Heart right ventricle (tissue), 16 donors: Measurements from ENCODE around the gene CCDC92. TPM values are rescaled to one million over a fixed set of nuclear protein-coding genes. Genes with fewer than 3 reads are reported as not detected.

ENCODE experiments used
- ATAC-seq, 8 donors: fragments of 200-7000 bp; cut with Tn5 transposase; one replicate each; pipeline ENCODE4 v1.9.1; 2020; ENCODE audit warnings: mild to moderate bottlenecking in 8 of 8, moderate library complexity in 8 of 8, moderate number of reproducible peaks in 1 of 8
- DNase-seq, 2 donors: peaks; one replicate each; pipeline ENCODE4 v3.0.0-alpha.2; 2020
- H3K27ac ChIP-seq, 10 donors: fragments of 200-600 bp; sonication (generic) in 2 of 10; one replicate each; pipeline versions ENCODE4 v1.5.0 to v1.8.0; 2020 to 2022; ENCODE audit warnings: mild to moderate bottlenecking in 3 of 10
- H3K27me3 ChIP-seq, 7 donors: fragments of 200-600 bp; one replicate each; pipeline ENCODE4 v1.8.0; 2021 to 2022; ENCODE audit warnings: mild to moderate bottlenecking in 2 of 7
- H3K36me3 ChIP-seq, 9 donors: fragments of 200-600 bp; sonication (generic) in 1 of 9; one replicate each; pipeline versions ENCODE4 v1.5.0 to v1.8.0; 2020 to 2022; ENCODE audit warnings: mild to moderate bottlenecking in 2 of 9
- H3K4me1 ChIP-seq, 9 donors: fragments of 200-600 bp; sonication (generic) in 1 of 9; one replicate each; pipeline versions ENCODE4 v1.5.0 to v1.8.0; 2020 to 2022; ENCODE audit warnings: mild to moderate bottlenecking in 4 of 9
- H3K4me3 ChIP-seq, 10 donors: fragments of 200-600 bp; sonication (generic) in 2 of 10; one replicate each; pipeline versions ENCODE4 v1.5.0 to v1.8.0; 2020 to 2022; ENCODE audit warnings: mild to moderate bottlenecking in 7 of 10, moderate library complexity in 2 of 10
- H3K9me3 ChIP-seq, 11 donors: fragments of 200-600 bp in 10 of 11; sonication (generic) in 2 of 11; one replicate each; pipeline versions ENCODE4 v1.5.0 to v1.8.0; 2013 to 2022; ENCODE audit warnings: mild to moderate bottlenecking in 2 of 11, control low read depth in 1 of 11, moderate library complexity in 1 of 11
- CTCF ChIP-seq, 9 donors: fragments of 200-600 bp; sonication (generic) in 2 of 9; IDR thresholded peaks; one replicate each; pipeline versions ENCODE4 v1.5.0 to v1.8.0; 2021 to 2022; ENCODE audit warnings: antibody characterized with exemption in 9 of 9, mild to moderate bottlenecking in 5 of 9, moderate library complexity in 1 of 9
- WGBS, 2 donors: extraction: QIAGEN DNeasy Blood & Tissue Kit; methylation state at CpG; one replicate each; pipeline ENCODE4 v1.1.7; 2013; ENCODE audit warnings: inconsistent platforms in 1 of 2; 5-methylcytosine and 5-hydroxymethylcytosine counted together
- intact Hi-C, 10 donors: fragments of 100-400 bp; cut with DNase I; formaldehyde crosslinking; loops; one replicate each; pipeline versions ENCODE4 v1.11.1 to v1.14.2; 2022
- polyA plus RNA-seq, 2 donors: library from polyadenylated mRNA; stranded (reverse); fragments of 200-250 nt; gene quantifications; one replicate each; pipeline ENCODE4 v1.2.3, GENCODE V29; 2013
- total RNA-seq, 10 donors: library from RNA; stranded (reverse); fragmentation: NEBNext Ultra II Directional in 3 of 10; extraction: Animal tissue kit (Norgen Biotek cat#: 25700) in 3 of 10; gene quantifications; one replicate each; pipeline versions ENCODE4 v1.2.1 to v1.2.4, GENCODE V29; 2021 to 2023
- donor health status: Arrhythmogenic right ventricular cardiomyopathy.
- donor health status: ischemic (EF 13 %, LVEDD 7.1; RV severe dilation, severe dysfunction).
- donor health status: healthy with polysubstance abuse.
- donor health status: DM: no; HTN: yes; CAD: no.
- donor health status: DM: no; HTN: no; CAD: no.
- donor health status: ischemic (EF 25% LVEDD 6.9; RV normal size, moderate dysfunction).
- donor health status: ischemic (EF 25% LVEDD 5.7; RV mildly dilated, moderate dysfunction).
- donor health status: healthy.
- donor health status: DM: yes; HTN: yes; CAD: no.
- donor health status: Ischemic cardiomyopathy.
- donor health status: ischemic (EF 35%, LVEDD 5.7; RV mildly dilated, moderate dysfunction).
- donor health status: nonischemic (EF 11% LVEDD 7.7; RV severe dilation, severe dysfunction).
- donor health status: DM: yes; HTN: yes; CAD: no.
- donor health status: PGD.
- donor health status: ischemic (EF 29% LVEDD 5.4; RV normal size, mild dysfunction).
- donor health status: nonischemic (EF 23%, LVEDD 6.1; RV moderate dilation, normal function).

The CCDC92 gene
- total and polyA plus RNA-seq, 12 donors: 38.5 to 77.1 (median 56.5) TPM

- H3K36me3 ChIP-seq: peaks cover 0 to 49% (median 0%) of the 10 kb centered on the region in 9 donors
- no peaks in the 10 kb centered on the region for H3K9me3 ChIP-seq
- peak in 2 of 8 donors; percentile 16 to 20 for ATAC-seq
- no peak for DNase-seq
- WGBS, 2 donors: 73 to 75% methylated on average over 7 of the region's 7 CpGs
- H3K27me3 ChIP-seq: no peaks in the 10 kb centered on the region
- H3K27ac ChIP-seq: no peak overlapping the region
- intact Hi-C loops: loop anchor here in 7 of 10 donors (5.0 to 10.0 kb wide), 4 partner anchors 75 to 267 kb away; partner anchors contain the start of gene ATP6V0A2 (in 1 of the 7)
- peaks cover 8 to 58% (median 32%) of the 10 kb centered on the region in 9 donors for H3K4me1 ChIP-seq
- no peak overlapping the region for H3K4me3 ChIP-seq
- no peak for TF ChIP-seq CTCF (IDR thresholded peaks at IDR 0.05)
Observed at GRCh38 chr12:123982269-123982668, 9.6 kb upstream of the CCDC92 start.

GRCh38 chr12:123979566-123979965 lies 6.9 kb upstream of the CCDC92 start:
- H3K4me3 ChIP-seq: no peak overlapping the region
- WGBS, 2 donors: 97 to 99% methylated on average over 6 of the region's 6 CpGs
- no peak for DNase-seq
- no peak overlapping the region for H3K27ac ChIP-seq
- intact Hi-C loops: loop anchor here in 1 of 10 donors (10.0 kb wide), 1 partner anchor 265 kb away; the partner anchor contains the start of gene ATP6V0A2
- no peak for ATAC-seq
- peaks cover 4 to 42% (median 13%) of the 10 kb centered on the region in 9 donors for H3K4me1 ChIP-seq
- no peaks in the 10 kb centered on the region for H3K27me3 ChIP-seq
- no peaks in the 10 kb centered on the region for H3K9me3 ChIP-seq
- peaks cover 0 to 68% (median 0%) of the 10 kb centered on the region in 9 donors for H3K36me3 ChIP-seq
- no peak for TF ChIP-seq CTCF (IDR thresholded peaks at IDR 0.05)

- DNase-seq: no peak
- no peak for TF ChIP-seq CTCF (IDR thresholded peaks at IDR 0.05)
- intact Hi-C loops: loop anchor here in 1 of 10 donors (10.0 kb wide), 1 partner anchor 262 kb away; the partner anchor contains the start of gene ATP6V0A2
- Histone ChIP-seq H3K4me1 (peaks cover 0 to 27% (median 17%) of the 10 kb centered on the region in 9 donors), H3K36me3 (peaks cover 0 to 55% (median 0%) of the 10 kb centered on the region in 9 donors), H3K9me3 (no peaks in the 10 kb centered on the region), H3K27me3 (no peaks in the 10 kb centered on the region), H3K4me3 (no peak overlapping the region), H3K27ac (no peak overlapping the region)
- ATAC-seq: no peak
- 89% methylated on average over 7 of the region's 7 CpGs for WGBS, 2 donors
Observed at GRCh38 chr12:123976227-123976826, 3.7 kb upstream of the CCDC92 start.

GRCh38 chr12:123973552-123974341 lies 1.1 kb upstream of the CCDC92 start:
- intact Hi-C loops: loop anchor here in 1 of 10 donors (10.0 kb wide), 1 partner anchor 259 kb away; the partner anchor contains the start of gene ATP6V0A2
- WGBS, 2 donors: 1 to 2% methylated on average over 45 to 69 of the region's 69 CpGs
- peak; percentile 49 to 70 for DNase-seq
- peaks cover 0 to 49% (median 23%) of the 10 kb centered on the region in 9 donors for H3K4me1 ChIP-seq
- peaks cover 0 to 35% (median 0%) of the 10 kb centered on the region in 9 donors for H3K36me3 ChIP-seq
- no peak for TF ChIP-seq CTCF (IDR thresholded peaks at IDR 0.05)
- H3K4me3 ChIP-seq: peak overlapping the region; percentile 73 to 98 (median 94)
- H3K27me3 ChIP-seq: no peaks in the 10 kb centered on the region
- peak in 7 of 8 donors; percentile 3 to 49 (median 8) for ATAC-seq
- no peaks in the 10 kb centered on the region for H3K9me3 ChIP-seq
- H3K27ac ChIP-seq: peak overlapping the region; percentile 81 to 98 (median 92)
